Daoy (cell line): ENCODE results near the gene PROK2. TPM values are rescaled to one million over a fixed set of nuclear protein-coding genes. Genes with fewer than 3 reads are reported as not detected.

ENCODE experiments used
- DNase-seq: peaks from one replicate; pipeline ENCODE4 v3.0.0-alpha.2; 2015; ENCODE audit warnings: low read depth
- total RNA-seq: library from RNA; depleted of rRNA; stranded (reverse); fragments of >200 nt; shearing (Covaris generic); gene quantifications from 2 replicates; pipeline ENCODE4 v1.2.3, GENCODE V29; 2014

The PROK2 gene
- total RNA-seq, 1 experiment from 2014 or later = 1.9 TPM

GRCh38 chr3:71786551-71786950 lies 1.6 kb upstream of the PROK2 start:
- DNase-seq = no peak

GRCh38 chr3:71786217-71786549 lies 1.2 kb upstream of the PROK2 start:
- DNase-seq = no peak

GRCh38 chr3:71785532-71786216 lies 726 bp upstream of the PROK2 start:
- DNase-seq = no peak

GRCh38 chr3:71784201-71784913 lies 591 bp downstream of the PROK2 start:
- no peak for DNase-seq

GRCh38 chr3:71783152-71783551 lies 1.8 kb downstream of the PROK2 start:
- DNase-seq = no peak

GRCh38 chr3:71780430-71780829 lies 4.5 kb downstream of the PROK2 start:
- no peak for DNase-seq

- DNase-seq = no peak
Measured at GRCh38 chr3:71779674-71780377, 5.1 kb downstream of the PROK2 start.

- no peak for DNase-seq
Measured at GRCh38 chr3:71778353-71778752, 6.6 kb downstream of the PROK2 start.

- DNase-seq = no peak
Measured at GRCh38 chr3:71776538-71776937, 8.4 kb downstream of the PROK2 start.

- DNase-seq = no peak
Measured at GRCh38 chr3:71771884-71772283, 13.1 kb downstream of the PROK2 start.

GRCh38 chr3:71771126-71771525 lies 13.8 kb downstream of the PROK2 start:
- no peak for DNase-seq

- no peak for DNase-seq
Measured at GRCh38 chr3:71763426-71763825, 21.5 kb downstream of the PROK2 start.

- no peak for DNase-seq
Measured at GRCh38 chr3:71760140-71760539, 24.8 kb downstream of the PROK2 start.

GRCh38 chr3:71759401-71759800 lies 25.5 kb downstream of the PROK2 start:
- no peak for DNase-seq

GRCh38 chr3:71758091-71758490 lies 26.9 kb downstream of the PROK2 start:
- DNase-seq = no peak

- no peak for DNase-seq
Measured at GRCh38 chr3:71754610-71755253, 30.2 kb downstream of the PROK2 start.

- DNase-seq = peak; percentile 46
Measured at GRCh38 chr3:71753701-71754609, 31.0 kb downstream of the PROK2 start, which contains the start of gene GPR27. Gene GPR27 (plus strand): TSS chr3:71753855. CDS start chr3:71754050, 195 bp downstream.

- no peak for DNase-seq
Measured at GRCh38 chr3:71752831-71753700, 31.9 kb downstream of the PROK2 start.

GRCh38 chr3:71751602-71752001 lies 33.3 kb downstream of the PROK2 start:
- DNase-seq = no peak

GRCh38 chr3:71744738-71745137 lies 40.2 kb downstream of the PROK2 start:
- no peak for DNase-seq
